Eye (tissue), 1 donor: ENCODE results near the gene FLT1.

Source experiments
- DNase-seq: peaks from one replicate; pipeline ENCODE4 v3.0.0-alpha.2; 2015

The FLT1 gene

DNA sequence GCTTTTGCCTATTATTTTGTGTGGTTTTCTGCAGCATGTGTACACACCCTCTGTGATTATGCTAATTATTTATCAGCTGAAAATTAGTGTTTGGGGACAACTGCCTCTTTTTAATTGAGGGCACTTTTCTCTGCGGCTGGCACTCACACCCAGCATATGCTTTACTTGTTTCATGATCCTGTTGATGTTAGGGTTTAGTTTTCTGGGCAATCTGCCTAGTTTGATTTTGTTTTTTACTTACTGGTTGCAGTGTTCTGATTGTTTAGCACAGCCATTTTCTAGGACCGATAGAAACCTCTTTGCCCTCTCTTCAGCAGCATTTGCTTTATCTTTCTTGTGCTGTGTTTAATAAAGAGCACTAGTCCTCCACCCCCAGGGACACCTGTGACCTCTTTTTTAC lies 195.0 kb downstream of the FLT1 start:
- no peak for DNase-seq

DNA sequence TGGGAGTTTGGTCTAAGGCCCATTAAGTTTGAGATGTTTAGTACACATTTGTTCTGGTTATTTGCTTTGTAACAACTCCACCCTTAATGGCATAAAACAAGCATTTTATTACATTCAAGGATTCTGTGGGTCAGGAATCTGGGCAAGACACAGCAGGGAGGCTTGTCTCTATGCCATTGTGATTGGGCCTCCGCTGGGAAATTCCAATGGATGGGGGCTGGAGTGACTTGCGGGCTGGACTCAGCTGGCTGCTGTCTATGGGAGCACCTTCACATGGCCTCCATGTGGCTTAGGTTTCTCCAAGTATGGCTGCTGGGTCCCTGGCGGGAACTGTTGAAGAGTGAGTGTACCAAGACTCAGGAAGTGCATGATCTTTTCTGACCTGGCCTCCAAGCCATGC lies 197.6 kb downstream of the FLT1 start:
- DNase-seq: peak; percentile 27

DNA sequence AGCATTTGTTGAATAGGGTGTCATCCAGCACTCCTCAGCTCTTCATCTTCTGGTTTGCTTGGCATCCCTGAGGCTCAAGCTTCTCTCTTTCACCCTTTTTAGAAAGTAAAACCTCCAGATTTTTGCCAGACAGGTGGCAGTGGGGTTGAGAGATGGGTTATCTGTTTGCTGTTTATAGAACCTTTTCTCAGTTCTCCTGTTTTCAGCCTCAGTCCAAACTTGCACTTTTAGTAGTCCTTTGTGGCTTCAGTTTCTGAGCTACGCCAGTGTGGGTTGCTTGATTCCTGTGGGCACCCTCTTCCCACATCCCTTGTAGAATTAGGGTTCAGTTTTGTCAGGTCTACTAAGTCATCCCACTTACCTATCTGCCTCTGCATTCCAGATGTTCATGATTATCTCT lies 208.7 kb downstream of the FLT1 start:
- DNase-seq: no peak

DNA sequence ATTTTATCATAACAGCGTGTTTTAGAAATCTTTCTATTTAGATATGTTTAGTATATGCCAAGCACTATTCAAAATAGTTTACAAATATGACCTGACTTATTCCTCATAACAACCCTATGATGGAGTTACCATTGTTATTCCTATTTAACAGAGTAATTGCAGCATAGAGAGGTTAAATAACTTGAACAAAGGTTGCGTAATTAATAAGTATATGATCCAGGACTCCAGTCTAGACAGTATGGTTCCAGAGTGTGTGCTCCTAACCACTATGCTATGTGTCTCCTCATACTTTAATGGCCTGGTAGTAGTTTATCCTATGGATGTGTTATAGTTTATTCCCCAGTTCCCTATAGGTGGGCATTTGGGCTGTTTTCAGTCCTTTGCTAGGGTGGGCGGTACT lies 211.3 kb downstream of the FLT1 start:
- DNase-seq: no peak

DNA sequence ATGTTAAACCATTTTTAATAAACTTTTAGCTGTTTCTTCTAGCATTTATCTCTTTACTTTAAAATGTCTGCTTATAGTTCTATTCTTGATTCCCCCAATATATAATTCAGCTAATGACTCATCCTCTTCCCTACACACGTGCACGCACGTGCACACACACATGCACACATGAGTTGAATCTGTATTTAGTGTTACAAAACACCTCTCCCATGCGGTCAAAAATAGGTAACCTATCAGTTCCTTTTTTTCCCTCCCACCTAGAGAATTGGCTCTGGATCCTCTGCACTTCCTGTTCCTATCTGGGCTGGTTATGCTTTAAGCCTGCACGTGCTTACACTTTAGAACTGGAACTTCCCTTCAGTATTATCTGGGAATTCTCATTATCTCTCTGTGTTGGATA lies 212.5 kb downstream of the FLT1 start:
- no peak for DNase-seq

DNA sequence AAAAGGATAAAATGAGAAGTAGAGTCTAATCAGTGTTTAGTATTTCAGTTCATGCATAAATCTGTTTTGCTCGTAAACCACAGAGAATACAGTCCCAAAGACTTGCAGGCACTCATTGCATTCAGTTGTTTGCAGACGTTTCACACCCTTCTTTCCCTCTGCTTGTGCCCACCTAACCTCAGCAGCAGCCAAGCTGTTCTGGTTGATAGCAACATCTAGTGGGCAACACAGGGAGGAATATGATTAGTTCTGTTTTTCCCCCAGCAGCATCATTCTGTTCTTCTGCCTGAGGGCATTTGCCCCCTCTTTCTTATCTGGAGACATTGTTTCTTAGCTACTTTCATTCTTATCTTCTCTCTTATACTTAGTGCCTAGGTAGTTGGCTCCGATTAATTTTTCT lies 221.0 kb downstream of the FLT1 start:
- no peak for DNase-seq

DNA sequence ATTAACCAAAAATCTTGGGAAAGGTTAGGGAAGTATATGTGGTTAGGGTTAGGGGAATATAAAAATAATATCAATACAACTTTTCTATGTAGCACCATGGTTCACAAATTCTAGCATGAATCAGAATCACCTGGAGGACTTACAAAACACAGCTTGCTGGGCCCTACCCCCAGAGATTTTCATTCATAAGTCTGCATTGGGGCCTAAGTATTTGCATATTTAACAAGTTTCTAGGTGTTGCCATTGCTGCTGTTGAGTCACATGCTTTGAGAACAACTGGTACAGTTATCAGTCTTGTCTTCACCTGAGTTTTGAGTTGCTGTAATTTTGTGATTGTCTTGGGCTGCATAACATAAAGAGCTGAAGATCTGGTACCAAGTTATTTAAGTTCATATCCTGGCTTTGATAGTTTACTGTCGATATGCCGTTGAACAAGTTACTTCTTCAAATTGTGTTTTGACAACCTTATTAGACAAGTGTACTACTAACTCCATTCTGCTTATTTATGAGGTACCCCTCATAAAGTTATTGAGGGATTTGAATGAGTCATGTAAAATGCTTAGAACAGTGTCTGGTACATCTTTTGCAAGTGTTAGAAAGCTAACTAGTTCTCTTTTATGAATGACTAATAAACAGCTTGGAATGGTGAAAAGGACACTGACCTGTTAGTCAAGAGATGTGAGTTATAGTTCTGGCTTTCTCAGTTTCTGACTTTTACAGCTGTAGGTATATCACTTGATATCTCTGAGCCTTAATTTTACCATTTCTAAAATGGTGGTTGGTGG lies 223.7 kb downstream of the FLT1 start:
- DNase-seq: no peak

DNA sequence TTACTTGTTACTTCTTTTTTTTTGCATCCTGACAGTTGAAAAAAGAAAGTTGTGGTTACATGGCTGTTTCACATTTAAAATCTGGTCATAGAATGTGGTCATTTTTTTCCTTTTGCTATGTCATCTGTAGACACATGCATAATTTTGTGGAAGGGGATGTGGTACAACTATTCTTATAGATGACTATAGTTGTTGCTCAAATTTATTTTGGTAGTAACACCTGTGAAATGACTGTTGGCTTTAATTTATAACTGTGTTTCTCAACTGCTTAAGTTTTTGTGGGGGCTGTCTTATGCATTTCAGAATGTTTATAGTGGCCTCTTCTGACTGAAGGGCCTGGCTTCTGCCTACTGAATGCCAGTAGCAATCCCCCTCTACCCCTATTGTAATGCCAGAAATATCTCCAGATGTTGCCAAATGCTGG lies 226.1 kb downstream of the FLT1 start:
- no peak for DNase-seq

DNA sequence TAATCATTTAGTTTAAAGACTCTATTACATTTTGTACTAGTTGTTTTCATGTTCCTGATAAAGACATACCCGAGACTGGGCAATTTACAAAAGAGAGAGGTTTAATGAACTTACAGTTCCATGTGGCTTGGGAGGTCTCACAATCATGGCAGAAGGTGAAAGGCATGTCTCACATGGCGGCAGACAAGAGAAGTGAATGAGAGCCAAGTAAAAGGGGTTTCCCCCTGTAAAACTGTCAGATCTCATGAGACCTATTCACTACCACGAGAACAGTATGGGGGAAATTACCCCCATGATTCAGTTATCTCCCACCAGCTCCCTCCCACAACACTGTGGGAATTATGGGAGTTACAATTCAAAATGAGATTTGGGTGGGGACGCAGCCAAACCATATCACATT lies 227.4 kb downstream of the FLT1 start:
- no peak for DNase-seq

DNA sequence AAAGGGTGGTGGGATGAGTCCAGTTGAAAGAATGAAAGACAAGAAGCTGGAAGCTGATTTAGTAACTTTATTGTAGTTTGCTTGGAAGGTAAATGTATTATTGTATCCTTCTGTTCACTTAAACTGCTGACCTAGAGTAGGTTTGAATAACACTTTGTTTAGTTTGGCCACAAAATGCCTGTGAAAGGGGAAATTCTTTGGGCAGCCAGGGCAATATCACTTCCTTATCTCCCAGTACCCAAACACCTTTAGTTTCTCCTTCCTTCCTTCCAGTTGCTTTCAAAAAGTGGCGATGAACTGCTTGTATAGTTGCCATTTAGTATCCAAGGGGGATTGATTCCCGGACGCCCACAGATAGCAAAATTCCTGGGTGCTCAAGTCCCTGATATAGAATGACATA lies 236.5 kb downstream of the FLT1 start:
- no peak for DNase-seq

DNA sequence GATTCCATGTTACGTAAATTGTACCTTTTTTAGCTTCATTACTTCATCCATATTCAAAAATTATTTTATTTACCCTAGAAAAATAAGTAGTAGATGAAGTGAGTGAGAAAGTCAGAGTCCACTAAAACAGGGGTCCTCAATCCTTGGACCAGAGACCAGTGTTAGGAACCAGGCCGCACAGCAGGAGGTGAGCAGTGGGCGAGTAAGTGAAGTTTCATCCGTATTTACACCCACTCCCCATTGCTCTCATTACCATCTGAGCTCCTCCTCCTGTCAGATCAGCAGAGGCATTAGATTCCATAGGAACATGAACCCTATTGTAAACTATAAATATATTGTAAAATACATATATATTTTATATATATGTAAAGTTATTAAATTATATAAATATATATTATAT lies 237.6 kb downstream of the FLT1 start:
- DNase-seq: no peak

DNA sequence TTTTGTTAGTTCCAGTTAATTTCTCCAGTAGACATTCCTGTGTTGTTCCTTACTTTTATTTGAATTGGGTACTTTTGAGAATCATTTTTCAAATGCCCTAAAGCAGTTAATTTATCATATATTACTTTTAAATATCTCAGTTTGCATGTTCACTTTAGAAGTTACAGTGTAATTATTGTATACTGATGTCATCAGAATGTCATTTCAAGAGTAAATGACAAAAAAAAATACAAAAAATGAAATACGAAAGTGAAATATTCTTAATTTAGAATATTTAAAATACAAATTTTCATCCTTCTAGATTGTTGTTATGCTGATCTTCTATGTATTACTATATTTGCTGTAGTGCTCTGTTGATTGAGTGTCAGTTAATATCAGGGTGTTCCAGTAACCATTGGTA lies 242.4 kb downstream of the FLT1 start:
- no peak for DNase-seq

DNA sequence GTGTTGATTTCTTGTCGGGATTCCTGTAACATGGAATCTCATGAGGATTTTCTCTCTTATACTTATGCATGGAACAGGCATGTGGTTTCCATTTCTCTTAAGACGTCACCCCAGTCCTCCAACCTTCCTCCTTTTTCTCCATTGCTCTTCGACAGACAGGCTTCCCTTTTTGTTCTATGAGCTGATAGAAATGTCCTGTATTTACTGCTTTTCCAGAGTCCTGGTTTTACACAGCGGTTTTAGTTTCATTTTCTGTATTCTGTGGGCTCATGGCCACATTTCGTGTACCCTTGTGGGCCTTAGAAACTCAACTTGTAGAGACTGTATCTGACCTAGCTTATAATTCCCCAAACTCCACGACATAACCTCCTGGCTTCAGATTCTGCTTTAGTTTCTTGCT lies 243.5 kb downstream of the FLT1 start:
- DNase-seq: no peak

DNA sequence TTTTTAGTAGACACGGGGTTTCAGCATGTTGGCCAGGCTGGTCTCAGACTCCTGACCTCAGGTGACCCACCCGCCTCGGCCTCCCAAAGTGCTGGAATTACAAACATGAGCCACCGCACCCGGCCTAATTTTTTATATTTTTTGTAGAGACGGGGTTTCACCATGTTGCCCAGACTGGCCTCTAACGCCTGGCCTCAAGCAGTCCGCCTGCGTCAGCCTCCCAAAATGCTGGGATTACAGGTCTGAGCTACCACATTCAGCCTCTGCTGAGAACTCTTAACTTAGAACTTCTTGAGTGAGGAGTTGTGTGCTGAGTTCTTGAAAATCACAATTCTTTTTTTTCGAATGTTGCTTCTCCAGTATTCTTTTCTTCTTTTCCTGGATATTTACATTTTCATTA lies 244.4 kb downstream of the FLT1 start:
- no peak for DNase-seq
